NCI-H2081 treated with DMSO at 0.1 percent for 48 hours (cell line): ENCODE results near the gene C9orf85.
"Not testable (repeated sequence)": the region's sequence is repeated elsewhere in the genome, so short reads cannot be mapped to it uniquely, and the experiment has no call there.

Experiments
- DNase-seq: peaks from one replicate; lab custom pipeline; 2025; lab: John Stamatoyannopoulos, UW

The C9orf85 gene

GRCh38 chr9:72007726-72008125 lies 96.3 kb downstream of the C9orf85 start:
- not testable (repeated sequence) for DNase-seq

- no peak for DNase-seq
Measured at GRCh38 chr9:72012646-72013045, 101.2 kb downstream of the C9orf85 start.

- DNase-seq = no peak
Measured at GRCh38 chr9:72013292-72013760, 101.9 kb downstream of the C9orf85 start.

GRCh38 chr9:72022841-72023240 lies 111.4 kb downstream of the C9orf85 start:
- no peak for DNase-seq
